IPS DF 6.9 (cell line): ENCODE measurements around the gene CDV3.

Experiments
- DNase-seq: peaks from one replicate; pipeline ENCODE4 v3.0.0-alpha.2; 2013; ENCODE audit warnings: low read depth, low spot score
- H3K27ac ChIP-seq: one replicate; pipeline ENCODE4 v1.5.1; 2013; ENCODE audit warnings: low read length, control low read depth
- H3K27me3 ChIP-seq: 2 replicates; pipeline ENCODE4 v1.6.1; 2013; ENCODE audit warnings: mild to moderate bottlenecking, low read length; ENCODE audit not compliant: control insufficient read depth, insufficient read depth
- H3K36me3 ChIP-seq: 2 replicates; pipeline ENCODE4 v1.6.1; 2013; ENCODE audit warnings: low read length; ENCODE audit not compliant: control insufficient read depth, insufficient read depth
- H3K4me1 ChIP-seq: 2 replicates; pipeline ENCODE4 v1.6.1; 2013; ENCODE audit warnings: low read length; ENCODE audit not compliant: control insufficient read depth, insufficient read depth
- H3K4me3 ChIP-seq: 2 replicates; pipeline ENCODE4 v1.5.1; 2013; ENCODE audit warnings: mild to moderate bottlenecking, low read length
- H3K9me3 ChIP-seq: 2 replicates; pipeline ENCODE4 v1.6.1; 2013; ENCODE audit warnings: low read length, inconsistent platforms; ENCODE audit not compliant: control insufficient read depth, insufficient read depth
- WGBS: extraction: QIAGEN DNeasy Blood & Tissue Kit; methylation state at CpG from one replicate; pipeline ENCODE4 v1.1.7; 2013; ENCODE audit warnings: mixed read lengths, missing lambda C conversion rate; ENCODE audit not compliant: insufficient read length, insufficient coverage; 5-methylcytosine and 5-hydroxymethylcytosine counted together

The CDV3 gene

GRCh38 chr3:133583396-133583795 is 9.9 kb downstream of the CDV3 start:
- no CpG with 5 or more reads among the region's 6 CpGs for WGBS
- H3K27ac ChIP-seq = no peak overlapping the region
- peaks cover 21% of the 10 kb centered on the region for H3K36me3 ChIP-seq
- DNase-seq = no peak
- no peak overlapping the region for H3K4me3 ChIP-seq
- H3K4me1 ChIP-seq = no peaks in the 10 kb centered on the region
- H3K27me3 ChIP-seq = no peaks in the 10 kb centered on the region
- no peaks in the 10 kb centered on the region for H3K9me3 ChIP-seq

GRCh38 chr3:133588035-133588434 is 14.5 kb downstream of the CDV3 start:
- DNase-seq = no peak
- Histone ChIP-seq H3K27me3 (no peaks in the 10 kb centered on the region), H3K4me1 (no peaks in the 10 kb centered on the region), H3K9me3 (no peaks in the 10 kb centered on the region), H3K36me3 (peaks cover 20% of the 10 kb centered on the region; the same call in 1 of the 2 replicates), H3K27ac (no peak overlapping the region), H3K4me3 (no peak overlapping the region)
- no CpG with 5 or more reads among the region's 4 CpGs for WGBS

GRCh38 chr3:133588784-133589465 is 15.4 kb downstream of the CDV3 start:
- no peak for DNase-seq
- no CpG with 5 or more reads among the region's 2 CpGs for WGBS
- Histone ChIP-seq H3K36me3 (peaks cover 17% of the 10 kb centered on the region; the same call in 1 of the 2 replicates), H3K4me1 (no peaks in the 10 kb centered on the region), H3K9me3 (no peaks in the 10 kb centered on the region), H3K4me3 (no peak overlapping the region), H3K27ac (no peak overlapping the region), H3K27me3 (no peaks in the 10 kb centered on the region)

GRCh38 chr3:133589503-133589902 is 16.0 kb downstream of the CDV3 start:
- WGBS = no CpG with 5 or more reads among the region's 8 CpGs
- no peak overlapping the region for H3K27ac ChIP-seq

GRCh38 chr3:133591271-133591742 is 17.8 kb downstream of the CDV3 start:
- Histone ChIP-seq H3K27me3 (no peaks in the 10 kb centered on the region), H3K4me1 (no peaks in the 10 kb centered on the region), H3K9me3 (no peaks in the 10 kb centered on the region), H3K27ac (no peak overlapping the region), H3K4me3 (no peak overlapping the region), H3K36me3 (peaks cover 14% of the 10 kb centered on the region; the same call in 1 of the 2 replicates)
- no CpG with 5 or more reads among the region's 3 CpGs for WGBS
- DNase-seq = no peak

More at GRCh38 chr3:133589503-133589902, 16.0 kb downstream of the CDV3 start:
- Histone ChIP-seq H3K36me3 (peaks cover 17% of the 10 kb centered on the region; the same call in 1 of the 2 replicates), H3K4me1 (no peaks in the 10 kb centered on the region), H3K9me3 (no peaks in the 10 kb centered on the region), H3K27me3 (no peaks in the 10 kb centered on the region), H3K4me3 (no peak overlapping the region)
- DNase-seq = no peak

GRCh38 chr3:133592843-133593242 is 19.4 kb downstream of the CDV3 start:
- H3K36me3 ChIP-seq = peaks cover 9% of the 10 kb centered on the region; the same call in 1 of the 2 replicates
- no peaks in the 10 kb centered on the region for H3K4me1 ChIP-seq
- no peak overlapping the region for H3K27ac ChIP-seq

GRCh38 chr3:133593243-133593642 is 19.8 kb downstream of the CDV3 start:
- Histone ChIP-seq H3K36me3 (peaks cover 7% of the 10 kb centered on the region; the same call in 1 of the 2 replicates), H3K4me3 (no peak overlapping the region), H3K27me3 (no peaks in the 10 kb centered on the region), H3K27ac (no peak overlapping the region), H3K9me3 (no peaks in the 10 kb centered on the region), H3K4me1 (no peaks in the 10 kb centered on the region)
- WGBS = no CpG with 5 or more reads among the region's 2 CpGs
- no peak for DNase-seq

More at GRCh38 chr3:133592843-133593242, 19.4 kb downstream of the CDV3 start:
- Histone ChIP-seq H3K4me3 (no peak overlapping the region), H3K9me3 (no peaks in the 10 kb centered on the region), H3K27me3 (no peaks in the 10 kb centered on the region)
- no CpG with 5 or more reads among the region's 5 CpGs for WGBS
- no peak for DNase-seq

GRCh38 chr3:133595341-133595740 is 21.9 kb downstream of the CDV3 start:
- H3K27ac ChIP-seq = no peak overlapping the region
- no peaks in the 10 kb centered on the region for H3K27me3 ChIP-seq
- no peaks in the 10 kb centered on the region for H3K9me3 ChIP-seq
- no CpG with 5 or more reads among the region's 1 CpG for WGBS
- no peaks in the 10 kb centered on the region for H3K36me3 ChIP-seq
- DNase-seq = no peak
- no peak overlapping the region for H3K4me3 ChIP-seq
- no peaks in the 10 kb centered on the region for H3K4me1 ChIP-seq

- Histone ChIP-seq H3K27ac (no peak overlapping the region), H3K9me3 (no peaks in the 10 kb centered on the region), H3K36me3 (no peaks in the 10 kb centered on the region), H3K4me1 (no peaks in the 10 kb centered on the region), H3K4me3 (no peak overlapping the region), H3K27me3 (no peaks in the 10 kb centered on the region)
- no peak for DNase-seq
- no CpG with 5 or more reads among the region's 3 CpGs for WGBS
These were observed 24.9 kb downstream of the CDV3 start for GRCh38 chr3:133598405-133598804.

GRCh38 chr3:133599280-133599679 is 25.8 kb downstream of the CDV3 start:
- H3K36me3 ChIP-seq = no peaks in the 10 kb centered on the region
- WGBS = no CpG with 5 or more reads among the region's 2 CpGs
- DNase-seq = no peak

More at GRCh38 chr3:133599280-133599679, 25.8 kb downstream of the CDV3 start:
- no peaks in the 10 kb centered on the region for H3K9me3 ChIP-seq
- no peaks in the 10 kb centered on the region for H3K4me1 ChIP-seq
- no peak overlapping the region for H3K4me3 ChIP-seq
- H3K27me3 ChIP-seq = no peaks in the 10 kb centered on the region
- no peak overlapping the region for H3K27ac ChIP-seq
